Measurements from ENCODE around the gene TRAIP.

DNA sequence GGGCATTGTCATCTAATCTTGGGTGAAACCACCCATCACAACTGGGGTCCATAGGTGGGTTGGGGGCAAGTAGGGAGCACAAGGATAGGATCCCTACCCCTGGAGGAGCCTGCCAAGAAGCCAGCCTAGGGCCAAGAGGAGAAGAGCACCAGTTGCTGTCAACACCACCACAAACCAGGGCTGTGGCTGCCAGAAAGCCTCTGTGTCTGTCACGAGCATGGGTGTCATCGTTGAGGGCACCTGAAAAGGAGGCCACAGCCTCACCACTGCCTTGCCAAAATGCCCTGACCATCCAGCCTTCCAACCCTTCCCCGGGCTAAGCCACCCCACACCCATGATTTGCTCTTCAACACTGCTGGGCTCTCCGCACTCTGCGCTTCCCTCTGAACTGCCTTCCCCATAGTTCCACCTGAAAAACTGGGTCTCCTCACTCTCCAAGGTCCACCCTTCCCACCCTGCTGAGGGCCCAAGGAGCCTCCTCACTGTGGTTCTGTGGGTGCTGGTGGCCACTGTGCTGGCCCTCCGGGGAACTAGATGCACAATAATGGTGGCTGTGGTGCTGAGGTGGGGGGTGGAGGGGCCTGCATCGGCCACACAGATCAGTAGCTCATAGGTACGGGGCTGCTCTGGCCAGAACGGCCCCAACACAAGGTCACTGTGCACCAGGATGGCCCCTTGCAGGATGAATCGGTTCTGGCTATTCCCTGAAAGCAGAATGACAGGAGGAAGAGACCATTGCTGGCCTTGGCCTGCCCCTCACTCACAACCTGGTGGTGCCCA, 63.8 kb downstream of the TRAIP start:
- TF ChIP-seq, protein P1, sequence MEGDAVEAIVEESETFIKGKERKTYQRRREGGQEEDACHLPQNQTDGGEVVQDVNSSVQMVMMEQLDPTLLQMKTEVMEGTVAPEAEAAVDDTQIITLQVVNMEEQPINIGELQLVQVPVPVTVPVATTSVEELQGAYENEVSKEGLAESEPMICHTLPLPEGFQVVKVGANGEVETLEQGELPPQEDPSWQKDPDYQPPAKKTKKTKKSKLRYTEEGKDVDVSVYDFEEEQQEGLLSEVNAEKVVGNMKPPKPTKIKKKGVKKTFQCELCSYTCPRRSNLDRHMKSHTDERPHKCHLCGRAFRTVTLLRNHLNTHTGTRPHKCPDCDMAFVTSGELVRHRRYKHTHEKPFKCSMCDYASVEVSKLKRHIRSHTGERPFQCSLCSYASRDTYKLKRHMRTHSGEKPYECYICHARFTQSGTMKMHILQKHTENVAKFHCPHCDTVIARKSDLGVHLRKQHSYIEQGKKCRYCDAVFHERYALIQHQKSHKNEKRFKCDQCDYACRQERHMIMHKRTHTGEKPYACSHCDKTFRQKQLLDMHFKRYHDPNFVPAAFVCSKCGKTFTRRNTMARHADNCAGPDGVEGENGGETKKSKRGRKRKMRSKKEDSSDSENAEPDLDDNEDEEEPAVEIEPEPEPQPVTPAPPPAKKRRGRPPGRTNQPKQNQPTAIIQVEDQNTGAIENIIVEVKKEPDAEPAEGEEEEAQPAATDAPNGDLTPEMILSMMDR (conservative IDR thresholded peaks at IDR 0.05), result no peak
- no peak for TF ChIP-seq EZH2 (IDR thresholded peaks at IDR 0.05; ENCODE audit: low read depth)
